WTC11 (cell line): ENCODE results near the gene RASL11A.

Experiments used
- CREM ChIP-seq: sonication (generic); formaldehyde crosslinking; IDR thresholded peaks from 2 replicates; pipeline ENCODE4 v1.8.1; 2022; ENCODE audit warnings: mild to moderate bottlenecking, missing genetic modification reagents, moderate library complexity
- CTCF ChIP-seq: fragments of 200-600 bp; IDR thresholded peaks from 2 replicates; pipeline ENCODE4 v1.8.0; 2022; ENCODE audit warnings: antibody characterized with exemption
- FOXK1 ChIP-seq: sonication (generic); formaldehyde crosslinking; IDR thresholded peaks from 2 replicates; pipeline ENCODE4 v1.8.0; 2022; ENCODE audit warnings: mild to moderate bottlenecking, moderate library complexity, missing genetic modification reagents
- MXD4 ChIP-seq: fragments of 250-450 bp; sonication (Bioruptor Pico); IDR thresholded peaks from 2 replicates; pipeline ENCODE4 v1.8.0; 2021; ENCODE audit warnings: mild to moderate bottlenecking, moderate library complexity, borderline replicate concordance
- NR3C1 ChIP-seq: sonication (generic); formaldehyde crosslinking; conservative IDR thresholded peaks from 2 replicates; pipeline ENCODE4 v1.8.1; 2023; ENCODE audit warnings: low read depth, mild to moderate bottlenecking, missing genetic modification reagents
- TCF7 ChIP-seq: sonication (generic); formaldehyde crosslinking; IDR thresholded peaks from 2 replicates; pipeline ENCODE4 v1.8.0; 2022; ENCODE audit warnings: mild to moderate bottlenecking, low read depth, missing genetic modification reagents, moderate library complexity
- ZBTB21 ChIP-seq: sonication (generic); formaldehyde crosslinking; IDR thresholded peaks from 2 replicates; pipeline ENCODE4 v1.8.1; 2023; ENCODE audit warnings: mild to moderate bottlenecking, missing genetic modification reagents, borderline replicate concordance
- TF ChIP-seq, protein P1 (sequence below): sonication (generic); formaldehyde crosslinking; IDR thresholded peaks from 2 replicates; pipeline ENCODE4 v1.8.1; 2022; ENCODE audit warnings: mild to moderate bottlenecking, missing genetic modification reagents, moderate library complexity, borderline replicate concordance
- TF ChIP-seq, protein P2 (sequence below): sonication (generic); formaldehyde crosslinking; IDR thresholded peaks from 2 replicates; pipeline ENCODE4 v1.8.0; 2022; ENCODE audit warnings: mild to moderate bottlenecking, missing genetic modification reagents
- TF ChIP-seq, protein P3 (sequence below): sonication (generic); formaldehyde crosslinking; IDR thresholded peaks from 2 replicates; pipeline ENCODE4 v1.8.0; 2022; ENCODE audit warnings: mild to moderate bottlenecking, missing genetic modification reagents

DNA sequence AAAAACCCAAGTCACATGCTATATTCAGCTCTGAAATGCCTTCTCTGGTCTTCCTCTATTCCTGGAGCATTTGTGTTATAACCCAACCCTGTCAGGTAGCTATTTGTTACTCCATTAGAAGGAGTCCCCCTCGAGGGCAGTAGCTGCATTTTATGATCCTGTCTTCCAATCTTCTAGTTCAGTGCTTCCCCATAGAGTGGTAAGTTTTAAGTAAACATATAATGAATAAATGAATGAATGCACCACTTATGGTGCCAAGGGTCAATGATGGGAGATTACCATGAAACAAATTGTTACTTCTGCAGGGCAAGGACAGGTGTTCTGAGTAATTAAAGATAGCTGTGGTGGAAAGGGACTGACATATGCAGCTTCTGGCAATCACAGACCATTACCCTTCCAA, 4.0 kb downstream of the RASL11A start:
- no peak for TF ChIP-seq CREM (CRISPR knock-in tag)
- TF ChIP-seq, protein P1, sequence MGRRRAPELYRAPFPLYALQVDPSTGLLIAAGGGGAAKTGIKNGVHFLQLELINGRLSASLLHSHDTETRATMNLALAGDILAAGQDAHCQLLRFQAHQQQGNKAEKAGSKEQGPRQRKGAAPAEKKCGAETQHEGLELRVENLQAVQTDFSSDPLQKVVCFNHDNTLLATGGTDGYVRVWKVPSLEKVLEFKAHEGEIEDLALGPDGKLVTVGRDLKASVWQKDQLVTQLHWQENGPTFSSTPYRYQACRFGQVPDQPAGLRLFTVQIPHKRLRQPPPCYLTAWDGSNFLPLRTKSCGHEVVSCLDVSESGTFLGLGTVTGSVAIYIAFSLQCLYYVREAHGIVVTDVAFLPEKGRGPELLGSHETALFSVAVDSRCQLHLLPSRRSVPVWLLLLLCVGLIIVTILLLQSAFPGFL = no peak
- TF ChIP-seq MXD4 (CRISPR knock-in tag) = no peak
- TF ChIP-seq NR3C1 = no peak
- no peak for TF ChIP-seq CTCF
- no peak for TF ChIP-seq ZBTB21 (CRISPR knock-in tag)
- no peak for TF ChIP-seq FOXK1 (CRISPR knock-in tag)
- TF ChIP-seq TCF7 (CRISPR knock-in tag) = no peak
- TF ChIP-seq, protein P2, sequence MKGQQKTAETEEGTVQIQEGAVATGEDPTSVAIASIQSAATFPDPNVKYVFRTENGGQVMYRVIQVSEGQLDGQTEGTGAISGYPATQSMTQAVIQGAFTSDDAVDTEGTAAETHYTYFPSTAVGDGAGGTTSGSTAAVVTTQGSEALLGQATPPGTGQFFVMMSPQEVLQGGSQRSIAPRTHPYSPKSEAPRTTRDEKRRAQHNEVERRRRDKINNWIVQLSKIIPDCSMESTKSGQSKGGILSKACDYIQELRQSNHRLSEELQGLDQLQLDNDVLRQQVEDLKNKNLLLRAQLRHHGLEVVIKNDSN = no peak
- TF ChIP-seq, protein P3, sequence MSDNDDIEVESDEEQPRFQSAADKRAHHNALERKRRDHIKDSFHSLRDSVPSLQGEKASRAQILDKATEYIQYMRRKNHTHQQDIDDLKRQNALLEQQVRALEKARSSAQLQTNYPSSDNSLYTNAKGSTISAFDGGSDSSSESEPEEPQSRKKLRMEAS (CRISPR knock-in tag) = no peak
